ENCODE results near the gene AIFM2. TPM values are rescaled to one million over a fixed set of nuclear protein-coding genes. Genes with fewer than 3 reads are reported as not detected.

Gene AIFM2
- polyA plus RNA-seq, 2 of the 4 experiments (the other 2 are of a cell fraction): 30.0 to 34.8 TPM

GRCh38 chr10:70139997-70140250, 7.3 kb upstream of the AIFM2 start (continued):
- TF ChIP-seq, protein P1, sequence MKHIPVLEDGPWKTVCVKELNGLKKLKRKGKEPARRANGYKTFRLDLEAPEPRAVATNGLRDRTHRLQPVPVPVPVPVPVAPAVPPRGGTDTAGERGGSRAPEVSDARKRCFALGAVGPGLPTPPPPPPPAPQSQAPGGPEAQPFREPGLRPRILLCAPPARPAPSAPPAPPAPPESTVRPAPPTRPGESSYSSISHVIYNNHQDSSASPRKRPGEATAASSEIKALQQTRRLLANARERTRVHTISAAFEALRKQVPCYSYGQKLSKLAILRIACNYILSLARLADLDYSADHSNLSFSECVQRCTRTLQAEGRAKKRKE (CRISPR knock-in tag; IDR thresholded peaks at IDR 0.05; ENCODE audit: low read depth): no peak
- TF ChIP-seq TFCP2L1 (CRISPR knock-in tag; IDR thresholded peaks at IDR 0.05) (no peak), JUN (IDR thresholded peaks at IDR 0.05) (no peak), TP53 (CRISPR knock-in tag; IDR thresholded peaks at IDR 0.05) (no peak), FOSL2 (IDR thresholded peaks at IDR 0.05) (no peak), FOSL2 (CRISPR knock-in tag; IDR thresholded peaks at IDR 0.05) (no peak), PHF8 (IDR thresholded peaks at IDR 0.05; ENCODE audit: borderline replicate concordance, low read depth) (no peak), CBX2 (IDR thresholded peaks at IDR 0.05; ENCODE audit: borderline replicate concordance, low read depth) (no peak)
- TF ChIP-seq, protein P2, sequence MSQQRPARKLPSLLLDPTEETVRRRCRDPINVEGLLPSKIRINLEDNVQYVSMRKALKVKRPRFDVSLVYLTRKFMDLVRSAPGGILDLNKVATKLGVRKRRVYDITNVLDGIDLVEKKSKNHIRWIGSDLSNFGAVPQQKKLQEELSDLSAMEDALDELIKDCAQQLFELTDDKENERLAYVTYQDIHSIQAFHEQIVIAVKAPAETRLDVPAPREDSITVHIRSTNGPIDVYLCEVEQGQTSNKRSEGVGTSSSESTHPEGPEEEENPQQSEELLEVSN (IDR thresholded peaks at IDR 0.05; ENCODE audit: borderline replicate concordance, low read depth): no peak

DNA sequence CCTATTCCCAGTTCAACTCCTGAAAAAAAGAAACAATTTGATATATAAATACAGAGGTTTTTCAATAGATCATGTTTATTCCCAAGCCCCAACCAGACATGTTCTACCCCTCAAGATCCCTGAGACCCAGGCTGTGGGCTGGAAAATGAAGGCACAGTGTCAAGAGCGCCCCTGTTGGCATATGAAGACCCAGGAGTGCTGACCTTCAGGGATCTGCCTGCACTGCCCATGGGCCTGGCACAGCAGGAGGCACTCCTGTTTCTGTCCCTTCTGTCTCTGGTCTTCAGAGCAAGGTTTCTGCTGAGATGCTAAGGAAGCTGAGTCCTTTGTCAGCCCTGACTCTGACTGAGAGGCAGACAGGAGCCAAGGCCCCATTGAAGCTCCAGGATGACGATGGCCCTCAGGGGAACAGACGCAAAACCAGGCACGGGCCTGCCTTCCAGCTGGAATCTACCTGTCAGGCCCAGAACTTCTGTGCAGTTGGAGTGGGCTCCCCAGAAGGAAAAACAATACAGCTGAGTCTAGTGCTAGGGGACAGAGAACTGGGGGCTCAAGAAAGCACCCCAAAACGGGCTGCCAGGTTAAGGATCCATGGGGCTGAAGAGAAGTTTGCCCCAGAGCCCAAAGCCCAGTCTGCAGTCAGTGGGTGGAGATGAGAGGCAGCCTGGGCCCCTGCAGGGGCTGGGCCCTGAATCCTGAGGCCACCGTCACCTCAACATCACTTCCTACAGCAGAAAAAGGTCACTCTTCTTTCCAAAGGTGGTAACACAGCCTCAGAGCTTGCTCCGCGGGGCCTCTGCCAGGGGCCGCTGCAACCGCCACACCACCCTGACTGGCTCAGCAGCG, 6.7 kb upstream of the AIFM2 start:
- no peaks in the 10 kb centered on the region for H3K9me3 ChIP-seq
- 85% methylated on average over 10 of the region's 11 CpGs for WGBS (ENCODE audit: missing lambda C conversion rate)
- POLR2A ChIA-PET: interaction anchor here (1.2 kb wide), 1 partner anchor 31 kb away, joined by 8 read pairs; the partner anchor contains the start of gene SAR1A
- H3K4me2 ChIP-seq: no peak overlapping the region
- CTCF ChIA-PET: interaction anchor here (0.6 to 14.0 kb wide), 4 partner anchors 9 to 55 kb away, joined by 3 to 228 read pairs (median 4); no protein-coding TSS in a partner anchor
- FAIRE-seq (no peak), DNase-seq (ENCODE audit: low read depth in 1 of 2, low spot score in 1 of 2) (no peak), ATAC-seq (peak; percentile 49 to 68; a peak in 4 of 6 replicates)
- no peak overlapping the region for H3K27ac ChIP-seq
- H3K4me3 ChIP-seq: no peak overlapping the region
- TF ChIP-seq ELK1 (IDR thresholded peaks at IDR 0.05; ENCODE audit: low read depth, low read length) (no peak), MAZ (IDR thresholded peaks at IDR 0.05; ENCODE audit: borderline replicate concordance, low read depth, low read length) (no peak)
- H3K4me1 ChIP-seq: peaks cover under 1% of the 10 kb centered on the region; the same call in 1 of the 3 replicates

GRCh38 chr10:70137927-70138883, 5.6 kb upstream of the AIFM2 start:
- 85% methylated on average over 14 of the region's 14 CpGs for WGBS (ENCODE audit: missing lambda C conversion rate)
- ChIA-PET CTCF (interaction anchor here (1.0 to 14.0 kb wide), 3 partner anchors 9 to 39 kb away, joined by 3 to 228 read pairs (median 4); partner anchors contain the start of gene TYSND1), POLR2A (no interaction called here)
- FAIRE-seq: no peak
- Histone ChIP-seq H3K4me3 (no peak overlapping the region), H3K27ac (no peak overlapping the region), H3K4me1 (peaks cover 8% of the 10 kb centered on the region), H3K4me2 (no peak overlapping the region), H3K9me3 (no peaks in the 10 kb centered on the region)
- DNase-seq (ENCODE audit: low read depth in 1 of 2, low spot score in 1 of 2): no peak
- no peak for TF ChIP-seq HOXB5 (CRISPR knock-in tag; IDR thresholded peaks at IDR 0.05)
- no peak for TF ChIP-seq MAFK (IDR thresholded peaks at IDR 0.05; ENCODE audit: partially characterized antibody)
- no peak for TF ChIP-seq FOSB (CRISPR knock-in tag; IDR thresholded peaks at IDR 0.05)
- TF ChIP-seq EHF (CRISPR knock-in tag; IDR thresholded peaks at IDR 0.05): no peak
- TF ChIP-seq, protein P3, sequence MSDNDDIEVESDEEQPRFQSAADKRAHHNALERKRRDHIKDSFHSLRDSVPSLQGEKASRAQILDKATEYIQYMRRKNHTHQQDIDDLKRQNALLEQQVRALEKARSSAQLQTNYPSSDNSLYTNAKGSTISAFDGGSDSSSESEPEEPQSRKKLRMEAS (IDR thresholded peaks at IDR 0.05): no peak
- TF ChIP-seq, protein P1 (CRISPR knock-in tag; IDR thresholded peaks at IDR 0.05; ENCODE audit: low read depth): no peak
- no peak for TF ChIP-seq RFX5 (IDR thresholded peaks at IDR 0.05)
- TF ChIP-seq NR3C1 (IDR thresholded peaks at IDR 0.05): no peak
- TF ChIP-seq RAD21 (conservative IDR thresholded peaks at IDR 0.05 in 1 of 2, IDR thresholded peaks at IDR 0.05 in 1 of 2): no peak
- TF ChIP-seq HDAC2 (IDR thresholded peaks at IDR 0.05): no peak
- no peak for TF ChIP-seq ZC3H11A (IDR thresholded peaks at IDR 0.05)
- TF ChIP-seq, protein P4, sequence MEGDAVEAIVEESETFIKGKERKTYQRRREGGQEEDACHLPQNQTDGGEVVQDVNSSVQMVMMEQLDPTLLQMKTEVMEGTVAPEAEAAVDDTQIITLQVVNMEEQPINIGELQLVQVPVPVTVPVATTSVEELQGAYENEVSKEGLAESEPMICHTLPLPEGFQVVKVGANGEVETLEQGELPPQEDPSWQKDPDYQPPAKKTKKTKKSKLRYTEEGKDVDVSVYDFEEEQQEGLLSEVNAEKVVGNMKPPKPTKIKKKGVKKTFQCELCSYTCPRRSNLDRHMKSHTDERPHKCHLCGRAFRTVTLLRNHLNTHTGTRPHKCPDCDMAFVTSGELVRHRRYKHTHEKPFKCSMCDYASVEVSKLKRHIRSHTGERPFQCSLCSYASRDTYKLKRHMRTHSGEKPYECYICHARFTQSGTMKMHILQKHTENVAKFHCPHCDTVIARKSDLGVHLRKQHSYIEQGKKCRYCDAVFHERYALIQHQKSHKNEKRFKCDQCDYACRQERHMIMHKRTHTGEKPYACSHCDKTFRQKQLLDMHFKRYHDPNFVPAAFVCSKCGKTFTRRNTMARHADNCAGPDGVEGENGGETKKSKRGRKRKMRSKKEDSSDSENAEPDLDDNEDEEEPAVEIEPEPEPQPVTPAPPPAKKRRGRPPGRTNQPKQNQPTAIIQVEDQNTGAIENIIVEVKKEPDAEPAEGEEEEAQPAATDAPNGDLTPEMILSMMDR (IDR thresholded peaks at IDR 0.05): no peak
- TF ChIP-seq KDM5A (IDR thresholded peaks at IDR 0.05): no peak
- TF ChIP-seq TP53 (CRISPR knock-in tag; IDR thresholded peaks at IDR 0.05): no peak
- ATAC-seq: no peak
